Activated naive CD8-positive, alpha-beta T cell treated with anti-CD3 and anti-CD28 coated beads for 36 hours (primary cell): ENCODE data around the gene SPATA31D4. TPM values are rescaled to one million over a fixed set of nuclear protein-coding genes. Genes with fewer than 3 reads are reported as not detected.
"Not testable (repeated sequence)": the region's sequence is repeated elsewhere in the genome, so short reads cannot be mapped to it uniquely, and the experiment has no call there.

Source experiments
- DNase-seq: peaks from one replicate; pipeline ENCODE4 v3.0.0; 2021
- H3K27ac Mint-ChIP-seq: one replicate; pipeline ENCODE4 v1.8.0; 2022; ENCODE audit warnings: mild to moderate bottlenecking, moderate library complexity, mixed read lengths
- H3K27me3 Mint-ChIP-seq: one replicate; pipeline ENCODE4 v1.8.0; 2022; ENCODE audit warnings: mild to moderate bottlenecking, mixed read lengths
- H3K36me3 Mint-ChIP-seq: one replicate; pipeline ENCODE4 v1.8.0; 2021; ENCODE audit warnings: mild to moderate bottlenecking, mixed read lengths
- H3K4me1 Mint-ChIP-seq: one replicate; pipeline ENCODE4 v1.8.0; 2021; ENCODE audit warnings: mixed read lengths
- H3K4me3 Mint-ChIP-seq: one replicate; pipeline ENCODE4 v1.8.0; 2022; ENCODE audit warnings: mild to moderate bottlenecking, moderate library complexity, mixed read lengths
- H3K9me3 Mint-ChIP-seq: one replicate; pipeline ENCODE4 v1.8.0; 2022; ENCODE audit warnings: mixed read lengths
- total RNA-seq, 2 experiments: library from RNA; stranded (reverse); gene quantifications; one replicate each; pipeline ENCODE4 v1.2.3, GENCODE V29; 2021

Gene SPATA31D4
- total RNA-seq, 2 experiments from 2014 or later: not detected

DNA sequence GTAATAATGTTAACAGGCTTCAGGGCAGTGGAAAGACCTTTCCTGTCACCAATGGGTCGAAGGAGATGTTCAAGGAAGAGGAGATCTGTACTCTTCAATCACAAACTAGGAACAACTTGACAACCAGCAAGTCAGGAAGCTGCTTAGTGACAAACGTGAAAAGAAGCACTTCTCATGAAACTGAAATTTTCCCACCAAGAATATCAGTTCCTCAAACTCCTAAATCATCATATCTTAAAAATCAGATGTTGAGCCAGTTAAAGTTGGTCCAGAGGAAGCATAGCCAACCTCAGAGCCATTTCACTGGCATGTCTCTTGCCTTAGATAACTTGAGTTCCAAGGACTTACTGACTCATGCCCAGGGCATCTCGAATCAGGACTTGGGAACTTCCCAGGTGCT is 9.7 kb upstream of the SPATA31D4 start:
- not testable (repeated sequence) for H3K9me3 Mint-ChIP-seq, H3K4me1 Mint-ChIP-seq, H3K27me3 Mint-ChIP-seq, H3K36me3 Mint-ChIP-seq, H3K4me3 Mint-ChIP-seq, DNase-seq, H3K27ac Mint-ChIP-seq

DNA sequence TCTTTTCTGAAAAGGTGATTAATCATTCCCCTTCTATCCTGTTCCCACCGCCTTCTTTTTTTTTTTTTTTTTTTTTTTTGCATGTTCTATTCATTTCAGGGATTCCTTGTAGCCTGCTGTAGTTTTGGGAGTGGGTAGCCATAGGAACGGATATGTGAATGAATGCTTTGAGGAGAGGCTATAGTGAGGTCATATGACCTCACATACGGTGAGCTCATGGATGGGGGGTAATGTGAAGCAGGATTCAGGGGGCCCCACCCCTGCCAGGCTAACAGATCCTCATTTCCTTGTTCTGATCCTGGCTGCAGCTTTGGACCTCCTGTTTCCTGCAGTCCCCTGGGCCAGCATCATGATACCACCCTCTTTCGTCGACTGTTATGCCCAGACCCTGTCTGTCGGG is 1.9 kb downstream of the SPATA31D4 start:
- not testable (repeated sequence) for DNase-seq, H3K27ac Mint-ChIP-seq, H3K36me3 Mint-ChIP-seq, H3K9me3 Mint-ChIP-seq, H3K4me3 Mint-ChIP-seq, H3K27me3 Mint-ChIP-seq, H3K4me1 Mint-ChIP-seq

DNA sequence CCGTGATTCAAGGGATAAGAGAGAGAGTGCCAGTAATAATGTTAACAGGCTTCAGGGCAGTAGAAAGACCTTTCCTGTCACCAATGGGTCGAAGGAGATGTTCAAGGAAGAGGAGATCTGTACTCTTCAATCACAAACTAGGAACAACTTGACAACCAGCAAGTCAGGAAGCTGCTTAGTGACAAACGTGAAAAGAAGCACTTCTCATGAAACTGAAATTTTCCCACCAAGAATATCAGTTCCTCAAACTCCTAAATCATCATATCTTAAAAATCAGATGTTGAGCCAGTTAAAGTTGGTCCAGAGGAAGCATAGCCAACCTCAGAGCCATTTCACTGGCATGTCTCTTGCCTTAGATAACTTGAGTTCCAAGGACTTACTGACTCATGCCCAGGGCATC is 5.3 kb downstream of the SPATA31D4 start:
- not testable (repeated sequence) for H3K27me3 Mint-ChIP-seq, DNase-seq, H3K27ac Mint-ChIP-seq, H3K4me3 Mint-ChIP-seq, H3K9me3 Mint-ChIP-seq, H3K4me1 Mint-ChIP-seq, H3K36me3 Mint-ChIP-seq

DNA sequence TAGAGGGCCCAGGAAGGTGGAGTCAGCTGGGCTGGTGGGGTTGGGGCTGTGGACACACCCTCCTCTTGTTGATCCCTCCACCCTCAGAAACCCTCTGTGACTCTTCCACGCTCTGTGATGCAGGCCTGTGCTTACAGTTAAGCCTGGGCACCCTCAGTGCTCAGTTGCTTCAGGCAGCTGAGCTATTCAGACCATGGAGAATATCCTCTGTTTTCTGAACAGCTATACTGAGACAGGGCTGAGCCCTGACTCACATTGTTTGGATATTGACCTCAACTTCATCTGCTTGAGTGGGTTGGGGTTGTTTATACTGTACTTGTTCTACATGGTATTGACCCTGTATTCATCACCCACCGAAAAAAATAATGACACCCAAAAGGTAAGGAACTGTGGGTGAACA is 15.2 kb downstream of the SPATA31D4 start, which contains the start of gene SPATA31D3:
SPATA31D3 (plus strand) TSS at position 108 of the 400 bp plus-strand sequence; CDS start at position 194, 86 bp downstream.
- H3K27ac Mint-ChIP-seq, H3K4me1 Mint-ChIP-seq, DNase-seq, H3K27me3 Mint-ChIP-seq, H3K9me3 Mint-ChIP-seq, H3K36me3 Mint-ChIP-seq, H3K4me3 Mint-ChIP-seq: not testable (repeated sequence)

DNA sequence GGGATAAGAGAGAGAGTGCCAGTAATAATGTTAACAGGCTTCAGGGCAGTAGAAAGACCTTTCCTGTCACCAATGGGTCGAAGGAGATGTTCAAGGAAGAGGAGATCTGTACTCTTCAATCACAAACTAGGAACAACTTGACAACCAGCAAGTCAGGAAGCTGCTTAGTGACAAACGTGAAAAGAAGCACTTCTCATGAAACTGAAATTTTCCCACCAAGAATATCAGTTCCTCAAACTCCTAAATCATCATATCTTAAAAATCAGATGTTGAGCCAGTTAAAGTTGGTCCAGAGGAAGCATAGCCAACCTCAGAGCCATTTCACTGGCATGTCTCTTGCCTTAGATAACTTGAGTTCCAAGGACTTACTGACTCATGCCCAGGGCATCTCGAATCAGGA is 20.4 kb downstream of the SPATA31D4 start:
- not testable (repeated sequence) for H3K9me3 Mint-ChIP-seq, DNase-seq, H3K36me3 Mint-ChIP-seq, H3K27ac Mint-ChIP-seq, H3K4me3 Mint-ChIP-seq, H3K4me1 Mint-ChIP-seq, H3K27me3 Mint-ChIP-seq

DNA sequence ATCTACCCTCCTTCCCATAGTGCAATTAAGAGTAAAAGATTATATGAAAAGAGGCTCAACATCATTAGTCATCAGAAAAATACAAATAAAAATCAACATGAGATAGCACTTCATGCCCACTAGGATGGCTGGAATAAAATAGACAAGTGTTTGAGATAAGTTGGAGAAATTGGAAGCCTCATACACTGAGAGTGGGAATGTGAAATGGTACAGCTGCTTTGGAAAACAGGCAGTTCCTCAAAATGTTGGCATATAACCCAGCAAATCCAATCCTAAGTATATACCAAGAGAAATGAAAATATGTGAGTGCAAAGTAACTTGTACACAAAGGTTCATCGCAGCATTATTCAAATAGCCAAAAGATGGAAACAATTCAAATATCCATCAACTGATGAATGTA is 24.9 kb downstream of the SPATA31D4 start:
- peaks cover 3% of the 10 kb centered on the region for H3K27me3 Mint-ChIP-seq
- peaks cover 4% of the 10 kb centered on the region for H3K36me3 Mint-ChIP-seq
- no peak overlapping the region for H3K27ac Mint-ChIP-seq
- DNase-seq: no peak
- H3K4me3 Mint-ChIP-seq: no peak overlapping the region
- H3K4me1 Mint-ChIP-seq: no peaks in the 10 kb centered on the region
- peaks cover 17% of the 10 kb centered on the region for H3K9me3 Mint-ChIP-seq

DNA sequence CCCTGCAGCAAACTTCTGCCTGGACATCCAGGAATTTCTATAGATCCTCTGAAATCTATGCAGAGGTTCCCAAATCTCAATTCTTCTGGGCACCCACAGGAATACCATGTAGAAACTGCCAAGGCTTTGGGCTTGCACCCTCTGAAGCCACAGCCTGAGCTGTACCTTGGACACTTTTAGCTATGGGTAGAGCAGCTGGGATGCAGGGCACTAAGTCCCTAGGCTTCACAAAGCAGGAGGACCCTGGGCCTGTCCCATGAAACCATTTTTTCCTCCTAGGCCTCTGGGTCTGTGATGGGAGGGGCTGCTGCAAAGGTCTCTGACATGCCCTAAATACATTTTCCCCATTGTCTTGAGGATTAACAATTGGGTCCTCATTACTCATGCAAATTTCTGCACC is 27.4 kb downstream of the SPATA31D4 start:
- H3K4me1 Mint-ChIP-seq: no peaks in the 10 kb centered on the region
- peaks cover 4% of the 10 kb centered on the region for H3K36me3 Mint-ChIP-seq
- H3K9me3 Mint-ChIP-seq: peaks cover 17% of the 10 kb centered on the region
- H3K27ac Mint-ChIP-seq: no peak overlapping the region
- no peak overlapping the region for H3K4me3 Mint-ChIP-seq
- no peak for DNase-seq
- peaks cover 3% of the 10 kb centered on the region for H3K27me3 Mint-ChIP-seq

DNA sequence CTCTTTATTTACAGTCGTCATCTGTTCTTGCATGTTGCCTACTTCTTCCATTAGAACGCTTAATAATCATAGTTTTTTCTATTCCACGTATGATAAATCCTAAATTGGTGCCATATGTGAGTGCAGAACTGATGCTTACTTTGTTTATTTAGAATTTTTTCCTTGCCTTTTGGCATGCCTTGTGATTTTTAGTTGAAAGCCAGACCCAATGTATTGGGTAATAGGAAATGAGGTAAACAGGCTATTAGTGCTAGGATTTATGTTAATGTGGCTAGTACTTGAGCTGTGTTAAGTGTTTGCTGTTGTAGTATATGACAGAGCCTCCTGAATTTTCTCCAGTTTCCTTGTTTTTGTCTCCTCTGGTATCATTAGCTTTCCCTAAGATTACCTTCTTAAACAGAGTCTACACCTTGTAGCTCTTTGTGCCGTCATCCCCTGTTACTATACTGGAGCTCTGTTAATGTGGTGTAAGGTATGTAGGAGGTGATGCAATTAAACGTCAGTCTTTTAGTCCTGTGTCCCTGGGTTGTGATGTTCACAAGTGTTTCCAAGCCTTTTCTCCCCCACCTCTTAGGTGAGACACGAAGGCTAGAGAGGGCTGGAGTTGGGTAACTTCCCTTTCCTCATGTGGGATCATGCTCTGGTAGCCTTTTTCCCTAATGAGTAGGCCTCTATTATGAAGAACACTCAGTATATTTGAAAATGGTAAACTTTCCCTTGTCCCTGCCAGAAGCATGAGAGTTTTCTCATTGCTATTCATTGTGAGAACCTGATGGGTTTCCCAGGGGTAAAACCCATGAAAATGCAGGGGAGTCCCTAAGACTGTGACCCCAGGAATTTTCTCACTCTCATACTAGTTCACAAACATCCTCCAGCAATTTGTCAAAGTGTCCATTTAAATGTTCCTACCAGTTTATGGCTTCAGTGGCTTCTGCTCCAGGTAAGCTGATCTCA is 36.3 kb downstream of the SPATA31D4 start:
- Mint-ChIP-seq H3K27ac (no peak overlapping the region), H3K27me3 (no peaks in the 10 kb centered on the region), H3K9me3 (peaks cover 2% of the 10 kb centered on the region), H3K4me1 (no peaks in the 10 kb centered on the region), H3K4me3 (no peak overlapping the region), H3K36me3 (no peaks in the 10 kb centered on the region)
- no peak for DNase-seq

DNA sequence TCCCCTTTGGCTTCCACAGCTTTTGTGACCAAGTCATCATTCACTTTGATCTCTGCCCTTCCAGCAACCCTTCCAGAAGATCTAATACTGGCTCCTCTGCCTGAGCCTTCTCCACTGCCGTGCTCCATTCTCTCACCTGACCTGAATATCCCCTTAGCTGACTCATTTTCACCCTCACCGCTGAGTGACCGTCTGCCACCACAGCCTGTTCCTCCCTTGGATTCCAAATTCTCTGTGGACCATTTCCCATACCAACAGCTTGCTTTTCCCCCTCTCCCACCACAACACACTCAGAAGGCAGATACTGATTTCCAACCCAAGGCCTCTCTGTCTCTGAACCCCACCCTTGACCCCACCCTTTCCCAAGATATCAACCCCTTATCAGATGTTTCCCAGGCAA is 39.8 kb downstream of the SPATA31D4 start:
- Mint-ChIP-seq H3K27me3 (no peaks in the 10 kb centered on the region), H3K9me3 (peaks cover 2% of the 10 kb centered on the region), H3K27ac (no peak overlapping the region), H3K36me3 (no peaks in the 10 kb centered on the region), H3K4me1 (no peaks in the 10 kb centered on the region), H3K4me3 (no peak overlapping the region)
- DNase-seq: no peak

DNA sequence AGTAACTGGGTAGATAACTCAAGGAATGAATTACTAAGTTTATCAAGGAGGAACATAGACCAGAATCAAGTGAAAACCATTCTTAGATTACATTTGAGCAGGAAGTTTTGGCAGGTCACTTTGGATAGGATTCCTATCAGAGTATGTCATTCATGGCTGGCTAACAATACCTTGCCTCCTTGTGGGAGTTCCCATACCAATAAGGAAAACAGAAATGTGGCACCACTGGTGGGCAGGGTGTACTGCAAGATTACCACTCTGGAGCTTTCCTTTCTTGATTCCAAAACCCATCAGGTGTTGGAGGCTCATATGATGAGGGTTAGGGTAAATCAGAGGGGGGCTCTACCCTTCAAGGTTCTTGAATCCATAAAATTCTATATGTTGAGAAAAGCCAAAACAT is 41.7 kb downstream of the SPATA31D4 start:
- no peaks in the 10 kb centered on the region for H3K27me3 Mint-ChIP-seq
- no peaks in the 10 kb centered on the region for H3K36me3 Mint-ChIP-seq
- H3K27ac Mint-ChIP-seq: no peak overlapping the region
- no peak for DNase-seq
- peaks cover 2% of the 10 kb centered on the region for H3K9me3 Mint-ChIP-seq
- H3K4me1 Mint-ChIP-seq: no peaks in the 10 kb centered on the region
- no peak overlapping the region for H3K4me3 Mint-ChIP-seq

DNA sequence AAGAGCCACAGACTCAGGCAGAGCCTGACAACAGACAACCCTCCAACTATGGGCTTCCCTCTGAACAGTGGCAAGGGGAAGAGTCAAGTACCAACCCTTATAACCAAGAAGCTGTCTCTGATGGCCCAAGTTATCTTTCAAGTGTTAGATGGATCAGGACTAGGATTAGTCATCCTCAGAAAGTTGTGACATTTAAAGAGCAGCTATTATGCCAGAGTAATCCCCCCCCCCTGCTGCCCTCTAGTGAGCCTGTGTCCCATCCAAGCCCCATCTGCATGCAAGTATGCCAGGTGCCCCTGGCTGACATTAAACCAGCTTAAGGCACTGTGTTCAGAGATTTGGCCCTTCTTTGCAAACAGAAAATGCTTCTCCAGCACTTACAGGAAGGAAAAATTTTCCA is 43.5 kb downstream of the SPATA31D4 start:
- DNase-seq: no peak
- Mint-ChIP-seq H3K4me3 (no peak overlapping the region), H3K27ac (no peak overlapping the region)

DNA sequence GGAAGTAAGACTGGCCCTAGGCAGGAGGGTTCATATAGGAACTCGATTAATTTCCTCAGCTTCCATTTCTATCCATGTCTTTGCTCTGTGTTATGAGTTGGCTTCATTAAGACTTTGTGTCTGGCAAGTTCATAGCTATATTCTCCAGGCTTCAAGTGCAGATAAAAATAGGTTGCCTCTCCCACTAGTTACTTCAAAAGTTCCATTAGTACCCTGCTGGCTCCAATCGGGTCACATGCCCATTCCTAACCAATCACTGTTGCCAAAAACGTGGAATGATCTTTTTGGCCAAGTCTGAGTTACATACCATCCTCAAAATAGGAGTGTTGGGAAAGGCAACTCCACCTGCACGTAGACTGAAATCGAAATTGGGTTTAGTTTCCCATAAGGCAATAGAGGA is 46.5 kb downstream of the SPATA31D4 start:
- Mint-ChIP-seq H3K36me3 (no peaks in the 10 kb centered on the region), H3K9me3 (no peaks in the 10 kb centered on the region), H3K4me1 (no peaks in the 10 kb centered on the region), H3K27ac (no peak overlapping the region), H3K4me3 (no peak overlapping the region), H3K27me3 (no peaks in the 10 kb centered on the region)
- no peak for DNase-seq

More for the DNA sequence above, 43.5 kb downstream of the SPATA31D4 start:
- peaks cover 2% of the 10 kb centered on the region for H3K9me3 Mint-ChIP-seq
- H3K36me3 Mint-ChIP-seq: no peaks in the 10 kb centered on the region
- no peaks in the 10 kb centered on the region for H3K27me3 Mint-ChIP-seq
- no peaks in the 10 kb centered on the region for H3K4me1 Mint-ChIP-seq

DNA sequence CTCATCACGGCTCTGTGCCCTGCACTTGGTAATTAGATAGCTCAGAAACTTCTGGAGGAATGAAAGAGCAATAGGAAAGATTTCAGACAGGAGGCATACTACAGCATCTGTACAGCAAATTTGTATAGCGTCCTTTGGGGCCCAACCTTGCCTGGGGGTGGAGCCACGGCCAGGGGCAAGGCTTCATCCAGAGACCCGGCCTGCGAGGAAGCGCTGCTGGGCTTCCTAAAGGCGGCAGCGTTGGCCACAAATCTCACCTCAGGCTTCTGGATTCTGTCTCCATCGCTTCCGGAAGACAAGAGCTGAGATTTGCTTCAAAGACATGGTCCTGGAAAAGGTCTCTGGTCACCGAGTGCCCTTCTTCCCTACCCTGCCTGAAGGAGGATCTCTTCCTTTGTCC is 48.1 kb downstream of the SPATA31D4 start:
- no peaks in the 10 kb centered on the region for H3K36me3 Mint-ChIP-seq
- no peaks in the 10 kb centered on the region for H3K27me3 Mint-ChIP-seq
- H3K9me3 Mint-ChIP-seq: no peaks in the 10 kb centered on the region
- H3K27ac Mint-ChIP-seq: no peak overlapping the region
- no peak overlapping the region for H3K4me3 Mint-ChIP-seq
- no peak for DNase-seq
- no peaks in the 10 kb centered on the region for H3K4me1 Mint-ChIP-seq

DNA sequence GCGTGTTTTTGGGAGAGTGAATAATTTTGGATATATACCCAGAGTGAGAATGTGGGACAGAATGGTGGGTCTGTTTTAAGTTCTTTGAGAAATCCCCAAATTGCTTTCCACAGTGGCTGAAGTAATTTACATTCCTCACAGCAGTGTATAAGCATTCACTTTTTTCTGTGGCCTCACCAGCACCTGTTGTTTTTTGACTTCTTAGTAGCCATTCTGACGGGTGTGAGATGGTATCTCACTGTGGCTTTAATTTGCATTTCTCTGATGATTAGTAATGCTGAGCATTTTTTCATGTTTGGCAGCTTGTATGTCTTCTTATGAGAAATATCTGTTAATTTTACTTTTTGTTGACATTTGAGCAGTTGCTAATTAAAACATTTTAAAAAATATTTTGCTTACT is 51.0 kb downstream of the SPATA31D4 start:
- Mint-ChIP-seq H3K9me3 (no peaks in the 10 kb centered on the region), H3K27me3 (no peaks in the 10 kb centered on the region), H3K4me1 (no peaks in the 10 kb centered on the region), H3K4me3 (no peak overlapping the region), H3K36me3 (no peaks in the 10 kb centered on the region), H3K27ac (no peak overlapping the region)
- DNase-seq: no peak

DNA sequence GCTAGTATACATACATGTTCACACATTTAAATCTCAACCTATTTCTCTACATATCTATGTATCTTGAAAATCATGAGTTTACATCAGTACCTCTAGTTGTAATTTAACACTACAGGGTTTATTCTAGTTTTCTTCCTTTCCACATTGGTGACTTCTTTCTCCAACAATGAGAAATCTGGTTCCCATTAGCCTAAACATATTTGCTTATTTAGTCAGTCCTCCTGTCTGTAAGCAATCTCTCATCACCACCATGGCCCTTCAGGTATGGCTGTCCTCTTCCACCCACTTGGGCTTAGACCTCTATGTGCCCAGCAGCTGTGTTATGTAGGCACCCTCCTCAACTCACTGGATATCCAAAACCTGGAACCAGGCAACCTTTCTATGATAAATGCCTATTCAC is 52.3 kb downstream of the SPATA31D4 start:
- Mint-ChIP-seq H3K4me1 (no peaks in the 10 kb centered on the region), H3K27me3 (no peaks in the 10 kb centered on the region), H3K36me3 (no peaks in the 10 kb centered on the region), H3K9me3 (no peaks in the 10 kb centered on the region), H3K4me3 (no peak overlapping the region), H3K27ac (no peak overlapping the region)
- no peak for DNase-seq

DNA sequence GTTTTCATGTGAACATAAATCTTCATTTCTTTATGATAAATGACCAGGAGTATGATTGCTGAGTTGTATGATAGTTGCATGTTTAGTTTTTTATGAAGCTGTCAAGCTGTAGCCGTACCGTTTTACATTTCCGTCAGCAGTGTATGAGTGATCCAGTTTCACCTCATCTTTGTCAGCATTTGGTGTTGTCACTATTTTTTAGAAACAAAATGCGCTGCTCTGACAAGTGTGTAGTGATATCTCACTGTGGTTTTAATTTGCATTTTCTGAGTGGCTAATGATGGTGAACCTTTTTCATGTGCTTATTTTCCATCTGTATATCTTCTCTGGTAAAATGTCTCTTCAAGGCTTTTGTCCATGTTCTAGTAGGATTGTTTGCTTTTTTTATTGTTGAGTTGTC is 53.7 kb downstream of the SPATA31D4 start:
- no peak for DNase-seq
- Mint-ChIP-seq H3K27me3 (no peaks in the 10 kb centered on the region), H3K4me3 (no peak overlapping the region), H3K4me1 (no peaks in the 10 kb centered on the region), H3K27ac (no peak overlapping the region), H3K9me3 (no peaks in the 10 kb centered on the region), H3K36me3 (no peaks in the 10 kb centered on the region)
